OCI-LY3 (cell line): Measurements from ENCODE around the gene GPR37L1.

Experiments
- H2AFZ ChIP-seq: fragments of 200-600, 300-600 bp; shearing (Covaris generic); 2 replicates; pipeline ENCODE4 v1.6.0; 2014; ENCODE audit warnings: antibody characterized with exemption, low read depth, low read length
- H3K27ac ChIP-seq: fragments of 200-600, 300-600 bp; sonication (generic); 2 replicates; pipeline ENCODE4 v1.5.1; 2014; ENCODE audit warnings: mild to moderate bottlenecking, low read length, moderate library complexity, mixed read lengths
- H3K27me3 ChIP-seq: fragments of 200-600, 300-600 bp; sonication (generic); 2 replicates; pipeline ENCODE4 v1.6.1; 2014; ENCODE audit warnings: low read depth, low read length, mixed read lengths
- H3K36me3 ChIP-seq: fragments of 200-600, 300-600 bp; sonication (generic); replicated peaks from 2 replicates; pipeline ENCODE3; 2014; ENCODE audit warnings: low read depth, low read length, mixed read lengths
- H3K4me1 ChIP-seq: fragments of 300-600, 200-600 bp; sonication (generic); 2 replicates; pipeline ENCODE4 v1.6.1; 2014; ENCODE audit warnings: low read length, mixed read lengths
- H3K4me2 ChIP-seq: fragments of 200-600, 300-600 bp; sonication (generic); 2 replicates; pipeline ENCODE4 v1.6.1; 2014; ENCODE audit warnings: low read length, mixed read lengths
- H3K4me3 ChIP-seq: fragments of 300-600, 200-600 bp; sonication (generic); 2 replicates; pipeline ENCODE4 v1.5.1; 2014; ENCODE audit warnings: antibody characterized with exemption, mild to moderate bottlenecking, low read length, moderate library complexity
- H3K79me2 ChIP-seq: fragments of 300-600, 200-600 bp; shearing (Covaris generic); 2 replicates; pipeline ENCODE4 v1.6.1; 2014; ENCODE audit warnings: mild to moderate bottlenecking, low read length, mixed read lengths
- H3K9ac ChIP-seq: fragments of 300-600, 200-600 bp; shearing (Covaris generic); 2 replicates; pipeline ENCODE4 v1.6.0; 2014; ENCODE audit warnings: mild to moderate bottlenecking, low read length, moderate library complexity
- H3K9me3 ChIP-seq: fragments of 200-600, 300-600 bp; shearing (Covaris generic); 2 replicates; pipeline ENCODE4 v1.6.1; 2014; ENCODE audit warnings: low read length, mixed read lengths; ENCODE audit not compliant: insufficient read depth
- H4K20me1 ChIP-seq: fragments of 200-600, 300-600 bp; sonication (generic); 2 replicates; pipeline ENCODE4 v1.6.1; 2016; ENCODE audit warnings: low read length, mixed read lengths; ENCODE audit not compliant: insufficient read depth
- CTCF ChIP-seq: fragments of 200-600, 300-600 bp; sonication (generic); IDR thresholded peaks from 2 replicates; pipeline ENCODE4 v1.5.1; 2014; ENCODE audit warnings: antibody characterized with exemption, low read length, low read depth
- EZH2phosphoT487 ChIP-seq: fragments of 200-600 bp; shearing (Covaris generic); IDR thresholded peaks from 2 replicates; pipeline ENCODE4 v1.6.1; 2018; ENCODE audit warnings: antibody characterized with exemption, mixed run types, low read depth

GPR37L1 gene

GRCh38 chr1:202161151-202162046, 38.7 kb downstream of the GPR37L1 start:
- TF ChIP-seq CTCF (no peak), EZH2phosphoT487 (no peak)
- Histone ChIP-seq H3K4me1 (peaks cover 69% of the 10 kb centered on the region), H4K20me1 (no peaks in the 10 kb centered on the region), H3K36me3 (no peaks in the 10 kb centered on the region), H3K9ac (peak overlapping the region; percentile 79), H3K4me2 (peak overlapping the region; percentile 91), H3K9me3 (no peaks in the 10 kb centered on the region), H2AFZ (peak overlapping the region; percentile 22; the same call in 1 of the 2 replicates), H3K79me2 (no peaks in the 10 kb centered on the region), H3K4me3 (peak overlapping the region; percentile 73), H3K27ac (no peak overlapping the region), H3K27me3 (no peaks in the 10 kb centered on the region)

GRCh38 chr1:202162047-202162417, 39.3 kb downstream of the GPR37L1 start:
- no peak overlapping the region for H3K27ac ChIP-seq
- peak overlapping the region; percentile 73; the same call in 1 of the 2 replicates for H3K4me3 ChIP-seq
- peaks cover 69% of the 10 kb centered on the region for H3K4me1 ChIP-seq
- H3K9ac ChIP-seq = peak overlapping the region; percentile 79; the same call in 1 of the 2 replicates
- no peaks in the 10 kb centered on the region for H3K36me3 ChIP-seq
- peak overlapping the region; percentile 91 for H3K4me2 ChIP-seq
- H3K79me2 ChIP-seq = no peaks in the 10 kb centered on the region
- H4K20me1 ChIP-seq = no peaks in the 10 kb centered on the region
- H3K9me3 ChIP-seq = no peaks in the 10 kb centered on the region
- H3K27me3 ChIP-seq = no peaks in the 10 kb centered on the region
- no peak for TF ChIP-seq EZH2phosphoT487
- TF ChIP-seq CTCF = no peak
- no peak overlapping the region for H2AFZ ChIP-seq

DNA sequence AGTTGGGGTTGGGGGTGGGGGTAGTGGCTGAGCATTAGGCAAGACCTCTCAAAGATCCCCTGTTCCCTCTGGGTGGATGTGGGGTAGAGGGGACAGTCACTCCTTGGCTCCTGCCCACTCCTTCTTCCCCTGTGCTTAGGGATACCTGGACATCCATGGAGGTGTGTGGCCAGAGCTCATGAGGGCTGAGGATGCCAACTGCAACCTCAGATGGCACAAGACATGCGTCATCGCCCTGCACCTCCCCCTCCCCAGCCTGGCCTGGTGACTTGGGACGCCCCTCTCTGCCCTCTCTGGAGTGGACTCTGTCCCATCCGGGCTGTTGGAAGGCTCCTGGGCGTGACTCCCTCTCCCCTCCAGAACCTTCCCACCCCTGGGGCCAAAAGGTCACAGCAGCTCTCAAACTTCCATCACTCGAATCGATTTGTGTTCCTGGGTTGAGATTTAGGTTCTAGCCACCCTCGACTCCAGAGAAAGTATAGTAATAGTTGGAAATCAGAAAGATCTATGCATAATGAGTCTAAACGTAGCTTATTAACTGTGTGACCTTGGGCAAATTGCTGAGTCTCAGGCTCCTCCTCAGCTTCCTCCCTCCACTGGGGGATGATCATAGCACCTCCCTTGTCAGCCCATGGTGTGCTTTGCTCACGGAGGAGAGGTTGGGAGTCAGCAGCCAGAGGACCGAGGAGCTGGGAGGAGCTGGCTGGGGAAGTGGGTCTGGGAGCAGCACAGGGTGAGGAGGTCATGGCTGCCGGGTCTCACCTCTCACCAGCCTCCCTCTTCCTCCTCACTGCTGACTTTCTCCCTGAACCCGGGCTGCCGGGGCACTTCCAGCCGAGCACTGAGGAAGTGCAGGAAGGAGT, 39.9 kb downstream of the GPR37L1 start:
- no peaks in the 10 kb centered on the region for H3K9me3 ChIP-seq
- H4K20me1 ChIP-seq = no peaks in the 10 kb centered on the region
- H3K36me3 ChIP-seq = no peaks in the 10 kb centered on the region
- H2AFZ ChIP-seq = no peak overlapping the region
- TF ChIP-seq CTCF = no peak
- no peak for TF ChIP-seq EZH2phosphoT487
- H3K27ac ChIP-seq = no peak overlapping the region
- no peak overlapping the region for H3K9ac ChIP-seq
- no peaks in the 10 kb centered on the region for H3K79me2 ChIP-seq
- H3K4me2 ChIP-seq = peak overlapping the region; percentile 91
- H3K4me3 ChIP-seq = no peak overlapping the region
- H3K4me1 ChIP-seq = peaks cover 69% of the 10 kb centered on the region
- H3K27me3 ChIP-seq = no peaks in the 10 kb centered on the region
